Activated T-cell treated with anti-CD3 and anti-CD28 coated beads, Interleukin-2, amount 50 U/mL, for 72 hours (primary cell): Measurements from ENCODE around the gene FGF14. TPM values are rescaled to one million over a fixed set of nuclear protein-coding genes. Genes with fewer than 3 reads are reported as not detected.
"Not testable (repeated sequence)": the region's sequence is repeated elsewhere in the genome, so short reads cannot be mapped to it uniquely, and the experiment has no call there.

Source experiments
- ATAC-seq, 2 donors: fragments of 150-1000 bp; cut with Tn5 transposase; replicated peaks in 1 of 2; 2 replicates each; pipeline ENCODE4 v1.10.0; 2021; ENCODE audit warnings: moderate library complexity in 2 of 2, mild to moderate bottlenecking in 1 of 2
- DNase-seq, 2 donors: peaks; one replicate each; pipeline ENCODE4 v3.0.0; 2021 to 2022; ENCODE audit warnings: mixed read lengths in 1 of 2
- H3K27ac Mint-ChIP-seq: one replicate; pipeline ENCODE4 v1.8.0; 2022; ENCODE audit warnings: mild to moderate bottlenecking, moderate library complexity, mixed read lengths
- H3K27me3 Mint-ChIP-seq: one replicate; pipeline ENCODE4 v1.8.0; 2022; ENCODE audit warnings: low read depth, mixed read lengths
- H3K36me3 Mint-ChIP-seq, 2 donors: one replicate each; pipeline ENCODE4 v1.8.0; 2022; ENCODE audit warnings: mixed read lengths in 2 of 2, mild to moderate bottlenecking in 1 of 2; ENCODE audit not compliant: insufficient read depth in 2 of 2
- H3K4me1 Mint-ChIP-seq: one replicate; pipeline ENCODE4 v1.8.0; 2022; ENCODE audit warnings: low read depth, mixed read lengths
- H3K4me3 Mint-ChIP-seq, 2 donors: one replicate each; pipeline ENCODE4 v1.8.0; 2022; ENCODE audit warnings: mild to moderate bottlenecking in 2 of 2, mixed read lengths in 2 of 2, moderate library complexity in 2 of 2
- H3K9me3 Mint-ChIP-seq, 2 donors: one replicate each; pipeline ENCODE4 v1.8.0; 2022; ENCODE audit warnings: mixed read lengths in 2 of 2
- total RNA-seq, 2 donors: library from RNA; stranded (reverse); gene quantifications; one replicate each; pipeline ENCODE4 v1.2.3, GENCODE V29; 2022

The FGF14 gene
- total RNA-seq, 2 donors from 2014 or later = 0.23 TPM; not detected in 1

DNA sequence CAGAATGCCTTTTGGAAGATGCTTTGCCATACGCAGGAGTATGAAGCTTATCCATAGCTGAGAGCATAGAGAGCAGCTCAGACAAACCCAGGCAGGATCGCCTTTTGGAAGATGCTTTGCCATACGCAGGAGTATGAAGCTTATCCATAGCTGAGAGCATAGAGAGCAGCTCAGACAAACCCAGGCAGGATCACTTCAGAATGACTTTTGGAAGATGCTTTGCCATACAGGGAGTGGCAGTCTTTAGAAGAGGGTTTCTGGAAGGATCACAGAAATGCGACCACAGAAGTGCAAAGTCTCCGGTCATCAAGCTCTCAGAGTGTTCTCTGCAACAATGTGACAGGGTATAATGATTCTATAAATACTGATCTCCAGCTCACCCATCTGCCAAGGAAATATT is 390.4 kb downstream of the FGF14 start:
- H3K27me3 Mint-ChIP-seq, H3K9me3 Mint-ChIP-seq, ATAC-seq, H3K27ac Mint-ChIP-seq, H3K4me1 Mint-ChIP-seq, H3K4me3 Mint-ChIP-seq, DNase-seq, H3K36me3 Mint-ChIP-seq: not testable (repeated sequence)

DNA sequence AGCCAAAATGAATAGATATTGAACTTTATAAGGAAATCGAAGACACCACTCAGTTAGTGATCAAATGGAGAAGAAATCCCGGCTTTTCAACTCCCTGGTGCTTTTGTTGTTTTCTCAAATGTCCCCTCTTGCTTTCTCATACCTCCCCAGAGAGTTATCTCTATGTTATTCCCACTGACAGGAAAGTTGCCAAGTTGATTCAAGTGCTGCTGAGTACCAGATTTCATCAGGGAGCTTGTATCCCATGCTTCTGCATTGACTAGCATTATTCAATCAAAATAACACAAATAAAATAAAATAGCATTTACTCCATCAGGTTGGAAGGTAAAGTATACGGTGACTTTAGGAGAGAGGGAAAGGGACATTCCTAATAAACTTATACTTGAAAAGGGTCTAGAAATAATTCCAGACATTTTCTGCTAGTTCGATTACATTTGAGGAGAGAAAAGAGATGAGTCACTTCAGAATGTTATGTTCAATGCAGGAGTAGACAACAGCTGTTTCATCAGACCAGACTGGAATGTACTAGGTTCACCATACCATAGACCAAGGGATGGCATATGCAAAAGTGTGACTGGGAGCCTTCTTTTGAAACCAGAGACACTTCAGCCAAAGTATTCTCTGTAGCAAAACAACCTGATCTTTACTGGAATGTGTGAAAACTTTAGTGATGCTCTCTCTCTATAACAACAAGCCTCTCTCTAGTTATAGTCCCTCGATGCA is 397.8 kb downstream of the FGF14 start:
- Mint-ChIP-seq H3K4me3 (no peak overlapping the region), H3K9me3 (no peaks in the 10 kb centered on the region), H3K36me3 (no peaks in the 10 kb centered on the region), H3K27ac (no peak overlapping the region), H3K4me1 (no peaks in the 10 kb centered on the region), H3K27me3 (no peaks in the 10 kb centered on the region)
- ATAC-seq (no peak), DNase-seq (no peak)

DNA sequence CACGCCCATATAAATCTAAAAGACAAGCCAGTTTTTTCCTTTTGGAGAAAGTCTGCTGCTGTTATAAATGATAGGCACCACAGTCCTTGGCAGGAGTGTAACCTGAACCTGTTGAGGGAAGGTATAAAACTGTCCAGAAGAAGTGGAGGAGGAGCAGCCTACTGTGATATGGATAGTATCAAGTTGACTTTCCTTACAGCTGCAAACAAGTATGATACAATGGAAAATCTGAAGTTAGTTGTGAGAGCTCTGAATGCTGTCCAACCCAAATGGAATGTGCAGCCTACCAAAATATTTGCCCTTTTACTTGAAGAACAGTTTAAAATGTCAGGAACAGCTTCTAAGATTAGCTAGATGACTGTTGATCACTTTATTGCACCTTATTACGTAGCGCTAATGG is 399.6 kb downstream of the FGF14 start:
- Mint-ChIP-seq H3K27ac (no peak overlapping the region), H3K36me3 (no peaks in the 10 kb centered on the region), H3K4me3 (no peak overlapping the region), H3K27me3 (no peaks in the 10 kb centered on the region), H3K9me3 (no peaks in the 10 kb centered on the region), H3K4me1 (no peaks in the 10 kb centered on the region)
- DNase-seq (no peak), ATAC-seq (no peak)

GRCh38 chr13:102000764-102001163 is 401.1 kb downstream of the FGF14 start:
- Mint-ChIP-seq H3K27me3 (no peaks in the 10 kb centered on the region), H3K27ac (no peak overlapping the region), H3K36me3 (no peaks in the 10 kb centered on the region), H3K9me3 (no peaks in the 10 kb centered on the region), H3K4me3 (no peak overlapping the region), H3K4me1 (no peaks in the 10 kb centered on the region)
- no peak for ATAC-seq
- DNase-seq = no peak

- Mint-ChIP-seq H3K4me1 (no peaks in the 10 kb centered on the region), H3K27ac (no peak overlapping the region), H3K4me3 (no peak overlapping the region), H3K9me3 (no peaks in the 10 kb centered on the region), H3K36me3 (no peaks in the 10 kb centered on the region), H3K27me3 (no peaks in the 10 kb centered on the region)
- DNase-seq (no peak), ATAC-seq (no peak)
Measured at GRCh38 chr13:101998129-101998528, 403.7 kb downstream of the FGF14 start.

GRCh38 chr13:101996954-101997353 is 404.9 kb downstream of the FGF14 start:
- no peaks in the 10 kb centered on the region for H3K27me3 Mint-ChIP-seq
- no peak overlapping the region for H3K4me3 Mint-ChIP-seq
- no peak for DNase-seq
- no peak overlapping the region for H3K27ac Mint-ChIP-seq
- ATAC-seq = no peak
- no peaks in the 10 kb centered on the region for H3K36me3 Mint-ChIP-seq
- H3K4me1 Mint-ChIP-seq = no peaks in the 10 kb centered on the region
- no peaks in the 10 kb centered on the region for H3K9me3 Mint-ChIP-seq

- H3K9me3 Mint-ChIP-seq = peaks cover 1 to 3% of the 10 kb centered on the region in 2 donors
- no peak overlapping the region for H3K27ac Mint-ChIP-seq
- no peaks in the 10 kb centered on the region for H3K36me3 Mint-ChIP-seq
- H3K4me1 Mint-ChIP-seq = no peaks in the 10 kb centered on the region
- DNase-seq (no peak), ATAC-seq (no peak)
- no peak overlapping the region for H3K4me3 Mint-ChIP-seq
- H3K27me3 Mint-ChIP-seq = no peaks in the 10 kb centered on the region
Measured at GRCh38 chr13:101989798-101990350, 412.0 kb downstream of the FGF14 start.

- no peak overlapping the region for H3K27ac Mint-ChIP-seq
- ATAC-seq = no peak
Measured at GRCh38 chr13:101988140-101988539, 413.7 kb downstream of the FGF14 start.

GRCh38 chr13:101986316-101986715 is 415.5 kb downstream of the FGF14 start:
- Mint-ChIP-seq H3K27ac (no peak overlapping the region), H3K27me3 (no peaks in the 10 kb centered on the region), H3K9me3 (peaks cover 1 to 3% of the 10 kb centered on the region in 2 donors), H3K4me1 (no peaks in the 10 kb centered on the region), H3K4me3 (no peak overlapping the region), H3K36me3 (no peaks in the 10 kb centered on the region)
- DNase-seq = no peak
- no peak for ATAC-seq

More at GRCh38 chr13:101988140-101988539, 413.7 kb downstream of the FGF14 start:
- Mint-ChIP-seq H3K36me3 (no peaks in the 10 kb centered on the region), H3K27me3 (no peaks in the 10 kb centered on the region), H3K9me3 (peaks cover 1 to 3% of the 10 kb centered on the region in 2 donors), H3K4me1 (no peaks in the 10 kb centered on the region), H3K4me3 (no peak overlapping the region)
- no peak for DNase-seq

DNA sequence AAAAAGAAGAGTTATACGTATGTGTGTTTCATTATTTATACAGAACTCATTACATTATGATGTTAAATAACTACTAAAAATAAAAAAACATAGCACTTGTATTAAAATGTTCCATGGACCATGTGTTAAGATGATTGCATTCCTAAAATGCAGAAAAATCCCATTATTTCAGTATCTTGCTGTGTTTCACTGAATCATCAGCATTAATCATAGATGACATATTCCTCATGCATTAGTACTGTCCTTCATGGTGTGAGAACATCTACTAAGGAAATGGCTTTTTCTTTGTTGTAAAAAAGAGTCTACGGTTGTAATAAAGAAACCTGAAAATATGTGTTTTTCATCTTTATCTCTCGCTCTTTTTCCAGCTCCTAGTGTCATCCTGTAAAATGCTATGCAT is 416.5 kb downstream of the FGF14 start:
- no peak for DNase-seq
- no peak for ATAC-seq
- Mint-ChIP-seq H3K36me3 (no peaks in the 10 kb centered on the region), H3K9me3 (peaks cover 1 to 3% of the 10 kb centered on the region in 2 donors), H3K27me3 (no peaks in the 10 kb centered on the region), H3K4me3 (no peak overlapping the region), H3K27ac (no peak overlapping the region), H3K4me1 (no peaks in the 10 kb centered on the region)

GRCh38 chr13:101982903-101983302 is 418.9 kb downstream of the FGF14 start:
- Mint-ChIP-seq H3K27ac (no peak overlapping the region), H3K36me3 (no peaks in the 10 kb centered on the region), H3K9me3 (peaks cover 0 to 1% of the 10 kb centered on the region in 2 donors), H3K27me3 (no peaks in the 10 kb centered on the region), H3K4me1 (no peaks in the 10 kb centered on the region), H3K4me3 (no peak overlapping the region)
- DNase-seq (no peak), ATAC-seq (no peak)

GRCh38 chr13:101979825-101980224 is 422.0 kb downstream of the FGF14 start:
- no peak overlapping the region for H3K27ac Mint-ChIP-seq
- ATAC-seq (no peak), DNase-seq (no peak)
- H3K9me3 Mint-ChIP-seq = no peaks in the 10 kb centered on the region
- no peak overlapping the region for H3K4me3 Mint-ChIP-seq
- H3K27me3 Mint-ChIP-seq = peaks cover 5% of the 10 kb centered on the region
- H3K4me1 Mint-ChIP-seq = no peaks in the 10 kb centered on the region
- H3K36me3 Mint-ChIP-seq = no peaks in the 10 kb centered on the region

DNA sequence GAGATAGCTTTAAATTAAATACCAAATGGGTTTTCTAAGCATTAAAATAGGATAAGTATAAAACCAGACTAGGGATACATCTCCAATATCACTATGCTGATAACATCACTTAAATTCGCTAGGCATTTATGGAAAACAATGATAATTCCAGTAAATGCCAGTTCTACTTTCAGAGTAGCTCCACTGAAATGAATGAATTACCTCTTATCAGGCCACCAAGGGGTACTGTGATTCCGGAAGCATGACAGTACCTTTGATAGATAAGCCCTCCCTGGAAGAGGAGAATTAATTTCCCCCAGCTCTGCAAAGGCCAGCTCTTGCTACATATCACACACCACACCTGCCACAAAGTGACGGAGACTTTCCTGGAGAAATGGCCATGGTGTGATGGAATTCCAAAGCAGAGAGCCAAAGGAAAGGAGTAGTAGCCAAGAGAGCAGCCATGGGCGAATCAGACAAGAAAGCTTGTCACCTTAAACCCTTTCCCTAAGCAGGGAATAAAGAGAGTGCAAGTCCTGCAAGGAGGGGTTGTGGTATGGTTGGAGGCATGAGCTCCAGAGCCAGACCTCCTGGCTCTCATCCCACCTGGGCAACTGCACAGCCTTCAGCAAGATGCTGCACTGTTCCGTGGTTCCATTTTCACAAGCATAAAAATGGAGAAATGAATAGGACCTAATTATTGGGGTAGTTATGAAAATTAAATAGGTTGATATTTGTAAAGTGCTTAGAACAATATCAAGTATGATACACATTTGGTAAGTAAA is 423.1 kb downstream of the FGF14 start:
- no peaks in the 10 kb centered on the region for H3K9me3 Mint-ChIP-seq
- ATAC-seq (no peak), DNase-seq (no peak)
- H3K4me1 Mint-ChIP-seq = no peaks in the 10 kb centered on the region
- H3K27ac Mint-ChIP-seq = no peak overlapping the region
- peaks cover 5% of the 10 kb centered on the region for H3K27me3 Mint-ChIP-seq
- no peak overlapping the region for H3K4me3 Mint-ChIP-seq
- H3K36me3 Mint-ChIP-seq = no peaks in the 10 kb centered on the region
